Panc1 (cell line): ENCODE measurements around the gene PCGF3. TPM values are rescaled to one million over a fixed set of nuclear protein-coding genes. Genes with fewer than 3 reads are reported as not detected.
A peak's percentile ranks its signal among the peaks of the same experiment; 100 is the strongest.

Source experiments
- ATAC-seq: fragments of 200-7000 bp; cut with Tn5 transposase; 2 replicates; pipeline ENCODE4 v1.9.1; 2020; ENCODE audit warnings: mild to moderate bottlenecking, moderate library complexity
- BruUV-seq: library from RNA; stranded (reverse); fragments of 400-500 nt; replicated peaks from 2 replicates; lab custom pipeline; 2021; lab: Mats Ljungman, UMichigan
- CTCF ChIA-PET: fragments of 300-600 bp; sonication (Branson Sonifier 250); formaldehyde crosslinking; loops from one replicate; lab custom pipeline; 2022; ENCODE audit warnings: antibody characterized with exemption; lab: Charles Lee
- POLR2A ChIA-PET: fragments of 300-600 bp; sonication (Branson Sonifier 250); formaldehyde crosslinking; loops from one replicate; lab custom pipeline; 2022; ENCODE audit warnings: antibody characterized with exemption; lab: Charles Lee
- DNase-seq: peaks from one replicate; pipeline ENCODE4 v3.0.0-alpha.2; 2010; ENCODE audit warnings: low read depth, low spot score
- H3K27ac ChIP-seq: 2 replicates; pipeline ENCODE4 v1.5.1; 2011; ENCODE audit warnings: mild to moderate bottlenecking, low read length, inconsistent platforms
- H3K27me3 ChIP-seq: fragments of 200-500 bp; sonication (Bioruptor generic); 2 replicates; pipeline ENCODE4 v1.6.0; 2014; ENCODE audit warnings: low read length, inconsistent platforms; ENCODE audit not compliant: control insufficient read depth, insufficient read depth
- H3K36me3 ChIP-seq: fragments of 200-500 bp; sonication (Bioruptor generic); 2 replicates; pipeline ENCODE4 v1.5.1; 2014; ENCODE audit warnings: inconsistent platforms, mild to moderate bottlenecking, low read length, moderate library complexity; ENCODE audit not compliant: control insufficient read depth, insufficient read depth
- H3K4me1 ChIP-seq: 2 replicates; pipeline ENCODE4 v1.5.1; 2011; ENCODE audit warnings: inconsistent platforms, mild to moderate bottlenecking, low read length, moderate library complexity; ENCODE audit not compliant: control insufficient read depth, insufficient read depth
- H3K4me3 ChIP-seq, 2 experiments: 2 replicates each; pipeline ENCODE4 v1.5.1; 2011 to 2012; ENCODE audit warnings: low read depth in 2 of 2, low read length in 2 of 2, mild to moderate bottlenecking in 2 of 2, inconsistent platforms in 1 of 2, moderate library complexity in 1 of 2
- H3K9me3 ChIP-seq: fragments of 200-500 bp; sonication (Bioruptor generic); 2 replicates; pipeline ENCODE4 v1.5.1; 2014; ENCODE audit warnings: low read depth, mild to moderate bottlenecking, inconsistent platforms, low read length, moderate library complexity; ENCODE audit not compliant: control insufficient read depth, insufficient read depth
- CTCF ChIP-seq: fragments of 450-650 bp; IDR thresholded peaks from 2 replicates; pipeline ENCODE4 v1.5.1; 2017; ENCODE audit warnings: mild to moderate bottlenecking
- POLR2AphosphoS5 ChIP-seq: IDR thresholded peaks from 2 replicates; pipeline ENCODE4 v1.6.1; 2012; ENCODE audit warnings: mild to moderate bottlenecking, low read depth, low read length, moderate library complexity
- REST ChIP-seq, 2 experiments: IDR thresholded peaks; 2 replicates each; pipeline ENCODE4 v1.6.1; 2011 to 2012; ENCODE audit warnings: low read depth in 2 of 2, control low read depth in 1 of 2, low read length in 1 of 2, mild to moderate bottlenecking in 1 of 2, moderate library complexity in 1 of 2; ENCODE audit not compliant: insufficient read depth in 1 of 2
- SIN3A ChIP-seq: IDR thresholded peaks from 2 replicates; pipeline ENCODE4 v1.6.1; 2012; ENCODE audit warnings: low read depth, mild to moderate bottlenecking, low read length, moderate library complexity, borderline replicate concordance; ENCODE audit not compliant: insufficient read depth
- TCF7L2 ChIP-seq: IDR thresholded peaks from 2 replicates; pipeline ENCODE4 v1.6.1; 2011; ENCODE audit warnings: mild to moderate bottlenecking, low read depth, low read length, inconsistent platforms
- in situ Hi-C: cut with HindIII; loops from 2 replicates; pipeline ENCODE4 v1.10.0; 2016; ENCODE audit warnings: low sequenced_read_pairs, low pct_unique_long_range_greater_than_20kb
- intact Hi-C: fragments of 100-400 bp; cut with micrococcal nuclease; formaldehyde crosslinking; loops from one replicate; pipeline ENCODE4 v1.10.0; 2022; ENCODE audit not compliant: unreplicated experiment
- total RNA-seq: library from RNA; stranded (reverse); gene quantifications from one replicate; pipeline ENCODE4 v1.2.1, GENCODE V29; 2021; ENCODE audit not compliant: unreplicated experiment

Gene PCGF3
- total RNA-seq, 1 experiment from 2014 or later = 44.6 TPM

GRCh38 chr4:747546-748170 lies 42.0 kb downstream of the PCGF3 start:
- Histone ChIP-seq H3K4me3 (no peak overlapping the region), H3K27me3 (no peaks in the 10 kb centered on the region), H3K9me3 (no peaks in the 10 kb centered on the region), H3K36me3 (no peaks in the 10 kb centered on the region), H3K4me1 (peaks cover 12% of the 10 kb centered on the region), H3K27ac (no peak overlapping the region)
- ATAC-seq = no peak
- no peak for DNase-seq
- TF ChIP-seq SIN3A (no peak), TCF7L2 (no peak), CTCF (no peak), POLR2AphosphoS5 (no peak), REST (IDR thresholded peaks at IDR 0.05; ENCODE audit: insufficient read depth in 1 of 2, low read depth in 2 of 2, low read length in 1 of 2) (no peak)
- POLR2A ChIA-PET = no interaction called here
- intact Hi-C loops = no loop called here
- in situ Hi-C loops = no loop called here
- no TSS peak for BruUV-seq
- CTCF ChIA-PET = no interaction called here

DNA sequence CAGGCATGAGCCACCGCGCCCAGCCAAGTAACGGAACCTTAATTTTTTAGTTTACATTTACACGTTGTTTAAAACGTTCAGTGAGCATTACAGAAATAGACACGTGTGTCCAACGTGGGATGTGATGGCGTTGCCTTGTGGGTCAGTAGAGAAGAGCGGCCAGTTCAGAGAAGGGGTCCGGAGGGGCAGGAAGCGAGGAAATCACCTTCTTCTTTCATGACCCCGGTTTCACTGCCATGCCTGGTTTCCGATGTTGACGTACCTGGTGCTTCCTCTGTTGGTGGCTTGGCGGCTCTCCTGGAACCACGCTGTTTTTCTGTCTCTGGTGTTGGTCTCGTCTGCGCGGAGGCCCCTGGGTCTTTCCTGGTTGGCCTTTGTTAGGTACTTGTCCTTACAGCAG lies 42.8 kb downstream of the PCGF3 start:
- Histone ChIP-seq H3K4me1 (peaks cover 10% of the 10 kb centered on the region), H3K27ac (no peak overlapping the region), H3K27me3 (no peaks in the 10 kb centered on the region), H3K36me3 (no peaks in the 10 kb centered on the region), H3K4me3 (no peak overlapping the region), H3K9me3 (no peaks in the 10 kb centered on the region)
- CTCF ChIA-PET = no interaction called here
- ATAC-seq (no peak), DNase-seq (no peak)
- BruUV-seq = TSS peak; percentile 48
- POLR2A ChIA-PET = no interaction called here
- TF ChIP-seq REST (IDR thresholded peaks at IDR 0.05; ENCODE audit: insufficient read depth in 1 of 2, low read depth in 2 of 2, low read length in 1 of 2) = no peak
- no peak for TF ChIP-seq POLR2AphosphoS5
- no peak for TF ChIP-seq CTCF
- TF ChIP-seq TCF7L2 = no peak
- no peak for TF ChIP-seq SIN3A
- intact Hi-C loops = no loop called here
- in situ Hi-C loops = no loop called here
